ENCODE measurements around the gene RETSAT. TPM values are rescaled to one million over a fixed set of nuclear protein-coding genes. Genes with fewer than 3 reads are reported as not detected.

RETSAT gene
- total and polyA plus RNA-seq, 2 donors (not counting 1 experiment from before 2014, with no cell fraction given) = 13.0 to 28.1 TPM

- peak overlapping the region; percentile 100 for H3K27ac Mint-ChIP-seq
- Histone ChIP-seq H3K9me3 (ENCODE audit: control extremely low read depth in 1 of 3, control insufficient read depth in 2 of 3, insufficient read depth in 1 of 3, low read length in 2 of 3) (no peaks in the 10 kb centered on the region), H3K27ac (ENCODE audit: low read length in 2 of 2) (peak overlapping the region; percentile 83 to 99), H3K9ac (ENCODE audit: low read length) (peak overlapping the region; percentile 90), H3K36me3 (replicated peaks in 1 of 2; ENCODE audit: control extremely low read depth in 1 of 2, control insufficient read depth in 1 of 2, extremely low read depth in 1 of 2, insufficient read depth in 2 of 2, low read length in 1 of 2) (peaks cover 0 to 48% of the 10 kb centered on the region in 2 experiments), H3K4me1 (ENCODE audit: control insufficient read depth in 2 of 2, insufficient read depth in 2 of 2, low read length in 2 of 2) (peaks cover 37 to 48% of the 10 kb centered on the region in 2 donors), H4K20me1 (ENCODE audit: control insufficient read depth, insufficient read depth, low read length, poor library complexity, severe bottlenecking) (peaks cover 48% of the 10 kb centered on the region), H3K4me2 (replicated peaks; ENCODE audit: low read depth, low read length, poor library complexity, severe bottlenecking) (peak overlapping the region; percentile 84), H2AFZ (ENCODE audit: insufficient read depth, low read depth, low read length, poor library complexity, severe bottlenecking) (peak overlapping the region; percentile 86), H3K4me3 (ENCODE audit: control extremely low read depth in 1 of 5, extremely low read depth in 1 of 5, insufficient read depth in 1 of 5, low read depth in 2 of 5, low read length in 4 of 5) (peak overlapping the region; percentile 44 to 96 (median 86)), H3K79me2 (ENCODE audit: control insufficient read depth, insufficient read depth, low read length) (peaks cover 63% of the 10 kb centered on the region), H3K27me3 (replicated peaks in 1 of 4; ENCODE audit: control extremely low read depth in 1 of 4, control insufficient read depth in 3 of 4, insufficient read depth in 4 of 4, low read length in 3 of 4) (no peaks in the 10 kb centered on the region)
- CTCF ChIA-PET = interaction anchor here (0.8 to 1.6 kb wide), 6 partner anchors 27 to 225 kb away, joined by 3 to 8 read pairs (median 3); partner anchors contain the start of genes ELMOD3, MAT2A and SH2D6
- DNase-seq (peak; percentile 67), ATAC-seq (ENCODE audit: low read depth) (peak; percentile 18)
- peaks cover 66% of the 10 kb centered on the region for H3K4me1 Mint-ChIP-seq
- POLR2A ChIA-PET = interaction anchor here (0.5 to 3.4 kb wide), 22 partner anchors 8 to 868 kb away, joined by 3 to 34 read pairs (median 6); partner anchors contain the start of genes ELMOD3, GGCX, IMMT and MAT2A
- no peaks in the 10 kb centered on the region for H3K27me3 Mint-ChIP-seq
- H3K4me3 Mint-ChIP-seq = peak overlapping the region; percentile 100
- TF ChIP-seq EZH2 (IDR thresholded peaks at IDR 0.05; ENCODE audit: borderline replicate concordance, insufficient read depth, low read depth, low read length, poor library complexity, severe bottlenecking) (no peak), CTCF (IDR thresholded peaks at IDR 0.05) (no peak)
- intact Hi-C loops (cut with micrococcal nuclease) = loop anchor here (2.0 to 5.0 kb wide), 3 partner anchors 65 to 226 kb away; partner anchors contain the start of gene CAPG
- no peaks in the 10 kb centered on the region for H3K9me3 Mint-ChIP-seq (ENCODE audit: insufficient read depth)
- 6% methylated on average over 37 of the region's 41 CpGs for WGBS (ENCODE audit: insufficient coverage)
These were observed 27.0 kb downstream of the RETSAT start for GRCh38 chr2:85327160-85327821.
